Dedifferentiated amniotic fluid mesenchymal stem cell (primary cell): ENCODE data around the gene ALKBH6.
"Not testable (repeated sequence)": the region's sequence is repeated elsewhere in the genome, so short reads cannot be mapped to it uniquely, and the experiment has no call there.

Source experiments
- DNase-seq: peaks from one replicate; pipeline ENCODE4 v3.0.0-alpha.2; 2016; ENCODE audit errors: extremely low spot score

The ALKBH6 gene

DNA sequence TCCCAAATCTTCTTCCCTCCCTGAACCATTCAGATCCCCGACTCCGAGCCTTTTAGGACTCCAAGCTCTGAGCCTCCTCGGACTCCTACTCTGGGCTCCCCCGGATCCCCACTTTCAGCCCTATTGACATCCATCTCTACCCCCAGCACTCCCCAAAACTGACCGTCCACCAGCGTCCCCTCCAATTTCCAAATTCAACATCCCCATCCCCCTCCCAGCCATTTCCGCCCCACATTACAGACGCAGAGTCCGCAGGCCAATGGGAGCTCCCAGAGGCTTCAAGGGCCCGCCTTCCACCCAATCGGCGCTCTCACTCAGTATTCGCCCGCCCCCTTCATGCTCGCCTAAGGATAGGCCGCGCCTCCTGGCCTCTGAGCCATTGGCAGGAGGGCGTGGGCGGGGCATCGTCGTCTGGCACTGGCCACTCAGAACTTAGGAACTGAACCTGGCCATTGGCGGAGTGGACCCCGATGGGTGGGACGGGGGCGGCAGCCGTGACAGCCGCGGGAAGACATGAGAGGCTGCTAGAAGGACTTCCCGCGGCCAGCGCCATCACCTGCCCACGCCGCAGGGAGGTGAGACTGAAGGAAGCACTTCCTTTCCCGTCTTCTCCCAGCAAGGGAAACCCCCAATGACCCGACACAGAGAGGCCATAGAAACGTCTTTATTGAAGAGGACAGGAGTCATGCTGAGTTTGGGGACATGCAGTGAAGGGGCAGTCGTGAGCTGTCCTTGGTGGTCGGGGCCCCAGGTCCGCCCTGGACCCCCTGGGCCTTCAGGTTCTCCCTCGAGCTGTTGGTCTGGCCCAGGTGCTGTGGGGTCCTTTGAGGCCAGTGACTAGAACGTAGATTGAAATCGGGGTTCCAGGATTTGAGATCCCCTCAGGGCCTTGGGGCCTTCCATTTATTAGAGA lies at the start of gene ALKBH6:
TSS of gene ALKBH6 (minus strand) at position 202 of the 913 bp plus-strand sequence. CDS start 816 bp downstream, outside the sequence.
- DNase-seq: peak; percentile 98

DNA sequence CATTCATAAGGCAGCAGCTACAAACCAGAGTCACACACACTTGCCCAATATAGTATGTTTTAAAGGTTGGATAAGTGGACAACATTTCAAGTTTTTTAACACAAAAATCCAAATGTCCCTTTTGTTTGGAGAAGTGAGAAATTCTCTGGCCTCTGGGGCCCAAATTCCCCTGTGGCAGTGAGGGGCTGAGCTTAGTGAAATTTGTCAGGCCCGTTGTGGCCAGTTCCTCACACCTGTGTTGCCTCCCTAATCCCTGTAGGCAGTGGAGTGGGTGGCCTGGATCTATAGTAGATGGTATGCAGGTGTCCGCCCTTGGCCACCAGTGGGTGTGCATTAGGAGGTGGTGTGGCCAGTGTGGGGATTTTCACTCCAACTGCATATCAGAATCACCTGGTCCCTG lies 47.4 kb upstream of the ALKBH6 start:
- DNase-seq: no peak

DNA sequence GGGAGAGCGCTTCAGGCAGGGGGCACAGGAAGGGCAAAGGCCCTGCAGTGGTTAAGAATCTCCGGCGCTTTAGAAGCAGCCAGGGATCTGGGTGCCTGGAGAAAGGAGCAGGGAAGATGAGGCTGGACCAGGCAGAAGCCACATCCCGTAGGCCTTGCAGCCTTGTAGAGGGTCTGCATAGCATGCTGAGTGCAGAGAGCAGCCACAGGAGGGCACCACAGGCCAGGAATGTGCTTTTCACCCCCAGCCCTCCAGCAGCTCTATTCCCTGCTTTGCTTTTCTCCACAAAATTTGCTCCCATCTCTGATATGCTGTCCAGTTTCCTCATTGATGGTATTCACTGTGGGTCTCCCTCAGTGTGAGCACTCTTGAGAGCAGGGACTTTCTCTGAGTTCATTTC lies 46.4 kb upstream of the ALKBH6 start:
- DNase-seq: peak; percentile 26

DNA sequence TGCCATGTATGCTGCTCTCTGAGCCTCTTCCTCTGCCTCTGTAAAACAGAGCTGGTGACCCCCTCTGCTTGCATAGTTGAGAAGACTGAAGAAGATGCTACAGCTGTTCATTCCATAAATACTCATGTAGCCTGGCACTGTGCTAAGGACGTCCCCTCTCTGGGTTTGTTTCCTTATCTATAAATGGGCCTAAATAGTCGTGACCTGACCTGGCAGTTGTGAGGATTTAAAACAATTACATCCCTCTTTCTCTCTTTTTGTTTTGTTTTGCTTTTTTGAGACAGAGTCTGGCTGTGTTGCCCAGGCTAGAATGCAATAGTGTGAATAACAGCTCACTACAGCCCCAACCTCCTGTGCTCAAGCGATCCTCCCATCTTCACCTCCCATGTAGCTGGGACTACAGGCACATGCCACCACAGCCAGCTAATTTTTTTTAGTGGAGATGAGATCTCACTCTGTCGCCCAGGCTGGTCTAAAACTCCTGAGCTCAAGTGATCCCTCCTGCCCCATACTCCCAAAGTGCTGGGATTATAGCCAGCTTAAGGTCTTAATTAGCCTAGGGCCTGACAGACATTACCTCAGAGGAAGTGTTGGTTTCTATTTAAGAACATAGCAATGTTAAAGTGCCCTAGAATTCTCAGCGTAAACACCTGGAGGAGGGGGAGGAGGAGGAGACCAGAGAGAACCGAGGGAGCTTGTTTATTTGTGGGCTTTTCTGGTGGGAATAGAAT lies 45.3 kb upstream of the ALKBH6 start:
- no peak for DNase-seq

DNA sequence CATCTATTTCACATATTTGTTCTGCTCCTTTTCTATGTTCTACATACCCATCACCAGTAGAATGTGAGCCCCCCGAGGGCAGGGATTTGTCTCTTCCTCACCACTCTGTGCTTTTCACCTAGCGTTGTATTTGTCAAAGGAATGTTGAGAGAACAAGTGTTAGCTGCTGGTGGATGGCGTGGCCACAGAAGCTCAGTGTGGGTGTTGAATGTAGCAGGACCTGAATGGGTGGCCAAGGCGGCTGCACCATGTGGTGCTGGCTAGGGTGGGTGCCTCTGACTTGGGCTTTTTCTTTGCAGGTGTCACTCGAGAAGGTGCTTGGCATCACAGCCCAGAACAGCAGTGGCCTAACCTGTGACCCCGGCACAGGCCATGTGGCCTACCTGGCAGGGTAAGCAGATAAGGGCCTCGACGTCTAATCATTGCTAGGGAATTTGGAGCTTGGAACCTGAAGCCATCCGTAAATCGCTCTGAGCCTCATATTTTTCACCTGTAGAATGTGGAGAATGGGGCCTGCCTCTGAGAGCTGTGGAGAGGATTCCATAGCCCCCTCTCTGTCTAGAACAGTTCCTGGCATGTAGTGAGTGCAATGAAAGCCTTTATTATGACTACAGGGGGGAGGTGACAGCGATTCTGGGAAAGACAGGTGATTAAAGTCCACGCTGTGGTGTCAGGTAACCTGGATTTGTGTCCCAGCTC lies 44.6 kb upstream of the ALKBH6 start:
- DNase-seq: no peak

DNA sequence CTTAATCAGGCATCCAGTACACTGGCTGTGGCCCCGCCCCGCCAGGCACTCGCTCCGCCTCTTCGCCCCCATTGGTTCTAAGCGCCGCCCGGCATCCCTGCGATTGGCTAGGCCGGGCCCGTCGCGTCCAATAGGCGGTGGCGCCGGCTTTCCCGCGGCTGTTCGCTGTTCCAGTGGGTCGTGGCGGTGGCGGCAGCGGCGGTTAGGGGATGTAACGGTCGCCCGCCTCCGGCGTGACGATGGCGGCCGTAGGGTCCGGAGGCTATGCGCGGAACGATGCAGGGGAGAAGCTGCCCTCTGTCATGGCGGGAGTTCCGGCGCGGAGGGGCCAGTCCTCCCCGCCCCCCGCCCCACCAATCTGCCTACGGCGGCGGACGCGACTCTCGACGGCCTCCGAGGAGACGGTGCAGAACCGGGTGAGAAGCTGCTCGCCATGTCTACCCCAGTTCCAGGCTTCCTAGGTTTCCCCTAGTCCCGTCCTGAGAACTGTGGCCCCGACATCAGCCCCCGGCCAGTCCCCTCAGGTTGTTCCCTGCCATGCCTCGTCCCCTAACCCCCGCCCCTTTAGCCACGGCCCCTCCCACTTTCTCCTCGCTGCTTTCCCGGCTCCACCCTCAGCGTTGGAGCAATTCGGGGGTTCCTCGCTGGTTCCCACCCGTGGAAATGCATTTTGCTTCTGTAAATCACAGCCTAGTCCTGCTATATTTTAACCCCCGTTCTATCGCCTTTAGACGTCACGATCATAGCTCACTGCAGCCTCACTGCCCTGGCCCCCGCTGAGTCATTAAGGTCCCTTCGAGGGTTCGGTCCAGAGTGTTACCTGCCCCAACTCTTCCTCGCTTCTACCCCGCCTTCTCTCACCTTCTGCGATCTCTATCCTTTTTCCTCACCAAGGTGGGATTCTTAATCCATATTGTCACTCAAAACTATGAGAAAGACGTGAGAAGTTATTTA lies 41.0 kb upstream of the ALKBH6 start, which contains the start of gene WDR62:
TSS of gene WDR62 (plus strand) at position 165 of the 954 bp plus-strand sequence. CDS start at position 240, 75 bp downstream.
- DNase-seq: peak; percentile 86

DNA sequence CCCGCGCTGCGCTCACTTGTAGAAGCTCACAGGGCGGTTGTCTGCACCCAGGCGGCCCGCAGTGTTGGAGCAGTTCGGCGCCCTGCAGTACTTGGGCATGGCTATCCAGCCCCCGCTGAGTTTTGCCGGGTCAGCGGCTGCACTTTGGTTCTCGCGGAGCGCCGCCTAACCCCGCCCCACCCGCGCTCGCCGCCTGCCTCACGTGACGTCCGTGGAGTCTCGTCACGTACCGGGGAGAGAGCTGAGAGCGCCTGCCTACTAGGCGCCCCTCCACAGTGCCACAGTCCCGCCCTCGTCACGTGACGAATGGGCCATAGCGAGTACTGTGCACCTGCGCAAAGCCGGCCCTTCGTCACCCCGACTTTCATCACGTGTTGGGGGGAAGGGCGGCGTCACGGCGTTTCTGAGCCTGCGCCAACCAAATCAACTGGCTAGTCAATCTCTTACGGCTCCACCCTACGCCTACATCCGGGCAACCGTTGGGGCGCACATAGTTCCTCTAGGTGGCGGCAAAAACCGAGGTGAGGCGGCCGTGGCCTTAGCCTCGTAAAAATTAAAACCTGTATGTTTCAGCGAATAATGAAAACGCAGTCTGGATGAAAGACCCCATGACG lies 40.2 kb upstream of the ALKBH6 start, which contains the start of gene THAP8:
TSS of gene THAP8 (minus strand) at position 167 of the 614 bp plus-strand sequence. CDS start at position 99, 68 bp downstream.
- DNase-seq: peak; percentile 98

DNA sequence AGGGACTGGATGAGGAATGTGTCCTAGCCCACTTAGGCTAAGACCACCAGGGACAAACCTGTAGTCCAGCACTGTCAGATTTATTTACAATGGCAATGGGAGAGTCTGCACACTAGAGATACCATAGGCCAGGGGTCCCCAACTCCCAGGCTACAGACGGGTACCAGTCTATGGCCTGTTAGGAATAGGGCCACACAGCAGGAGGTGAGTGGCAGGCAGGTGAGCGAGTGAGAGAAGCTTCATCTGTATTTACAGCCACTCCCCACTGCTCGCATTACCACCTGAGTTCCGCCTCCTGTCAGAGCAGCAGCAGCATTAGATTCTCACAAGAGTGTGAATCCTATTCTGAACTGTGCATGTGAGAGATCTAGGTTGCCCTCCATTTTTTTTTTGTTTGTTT lies 37.6 kb upstream of the ALKBH6 start:
- no peak for DNase-seq

DNA sequence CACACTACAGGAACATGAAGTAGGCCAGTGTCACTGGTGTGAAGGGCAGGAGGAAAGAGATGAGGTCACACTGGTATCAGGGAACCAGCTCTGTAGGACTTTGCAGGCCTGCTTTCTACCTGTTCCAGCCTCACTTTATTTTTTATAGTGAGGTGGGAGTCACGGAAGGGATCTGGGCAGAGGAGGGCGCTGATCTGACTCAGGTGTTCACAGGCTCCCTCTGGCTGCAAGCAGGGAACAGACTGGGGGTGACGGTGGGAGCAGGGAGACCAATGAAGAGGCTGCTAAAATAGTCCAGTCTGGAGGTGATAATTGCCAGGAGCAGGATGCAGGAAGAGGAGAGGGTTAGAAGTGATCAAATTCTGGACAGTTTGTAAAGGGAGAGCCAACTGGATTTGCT lies 37.2 kb upstream of the ALKBH6 start:
- DNase-seq: no peak

DNA sequence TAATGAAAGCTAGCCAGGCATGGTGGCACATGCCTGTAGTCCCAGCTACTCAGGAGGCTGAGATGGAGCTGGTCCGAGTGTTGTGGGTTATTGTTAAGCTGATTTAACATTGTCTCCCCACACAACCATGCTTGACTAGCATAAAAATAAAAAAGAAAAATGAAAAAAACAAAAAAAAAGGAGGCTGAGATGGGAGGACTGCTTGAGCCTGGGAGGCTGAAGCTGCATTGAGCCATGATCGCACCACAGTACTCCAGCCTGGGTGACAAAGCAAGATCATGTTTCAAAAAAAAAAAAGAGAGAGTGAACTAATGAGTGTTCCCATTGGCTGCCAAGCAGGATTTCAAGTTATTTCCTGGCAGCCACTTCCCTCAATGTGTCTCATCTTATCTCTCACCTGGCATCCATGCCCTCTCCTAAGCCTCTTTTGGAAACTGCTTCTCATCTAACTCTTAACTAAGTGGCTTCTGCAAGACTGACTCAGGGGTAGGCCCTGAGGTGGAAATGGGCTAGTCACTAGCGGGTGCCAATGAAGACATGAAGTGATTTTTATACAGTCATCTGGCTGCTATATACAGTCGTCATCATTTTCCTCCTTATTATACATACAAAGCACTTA lies 35.2 kb upstream of the ALKBH6 start:
- no peak for DNase-seq

DNA sequence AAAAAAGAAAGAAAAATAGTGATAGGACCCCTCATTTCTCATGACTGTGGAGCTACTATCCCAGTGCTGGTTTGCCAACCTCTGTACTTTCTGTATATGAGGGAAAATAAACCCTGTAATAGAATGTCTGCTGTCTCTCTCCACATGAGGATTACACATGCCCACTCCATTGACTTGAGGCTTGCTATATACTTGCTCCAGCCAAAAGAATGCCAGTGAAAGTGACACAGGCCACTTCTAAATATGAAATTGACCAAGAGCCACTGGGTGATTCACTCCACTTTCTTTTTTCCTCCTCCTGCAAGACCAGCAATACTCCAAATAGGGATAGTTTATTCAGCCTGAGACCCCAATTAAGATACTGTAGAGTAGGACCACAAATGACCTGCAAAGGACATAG lies 33.8 kb upstream of the ALKBH6 start:
- DNase-seq: no peak

DNA sequence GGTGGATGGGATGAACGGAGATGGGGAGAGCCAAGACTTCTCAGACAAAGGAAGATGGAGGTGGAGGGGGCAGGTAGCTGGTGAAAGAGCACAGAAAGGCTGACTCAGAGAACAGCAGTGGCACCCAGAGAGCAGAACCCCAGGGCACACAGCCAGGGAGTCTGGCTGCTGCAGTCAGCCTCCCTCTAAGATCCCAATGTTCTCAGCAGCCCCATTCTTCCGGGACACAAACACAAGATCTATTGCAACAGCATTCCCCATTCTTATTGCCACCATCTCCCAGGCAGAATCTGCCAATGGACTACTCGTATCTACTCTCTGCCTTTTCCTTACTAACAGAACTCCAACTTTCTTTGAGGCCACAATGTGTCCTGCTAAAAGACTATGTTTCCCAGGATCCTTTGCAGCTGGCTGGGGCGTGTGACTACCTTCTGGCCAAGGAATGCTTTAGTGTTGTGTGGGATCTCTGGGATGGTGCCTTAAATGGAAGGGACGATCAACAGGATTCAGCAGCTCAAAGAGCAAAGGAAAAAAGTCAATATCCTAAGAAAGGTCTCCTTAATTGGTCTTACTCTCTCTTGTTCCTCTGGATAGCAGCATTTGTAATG lies 32.5 kb upstream of the ALKBH6 start:
- no peak for DNase-seq

DNA sequence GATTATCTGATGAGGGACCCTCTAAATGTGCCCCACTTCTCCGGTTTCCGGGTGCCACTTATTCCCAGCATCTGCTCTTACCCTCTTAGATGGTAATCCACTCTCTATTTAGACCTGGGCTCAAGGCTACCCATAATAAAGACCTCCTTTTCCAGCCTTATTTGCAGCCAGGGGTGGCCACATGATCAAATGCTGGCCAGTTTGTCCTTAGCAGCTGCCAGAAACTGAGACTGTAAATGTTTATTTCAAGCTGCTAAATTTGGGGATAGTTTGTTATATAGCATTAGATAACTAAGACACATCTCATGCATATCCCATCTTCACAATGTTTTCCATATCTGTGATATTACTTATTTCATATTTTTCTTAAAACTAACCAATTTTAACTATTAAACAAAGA lies 29.9 kb upstream of the ALKBH6 start:
- no peak for DNase-seq

DNA sequence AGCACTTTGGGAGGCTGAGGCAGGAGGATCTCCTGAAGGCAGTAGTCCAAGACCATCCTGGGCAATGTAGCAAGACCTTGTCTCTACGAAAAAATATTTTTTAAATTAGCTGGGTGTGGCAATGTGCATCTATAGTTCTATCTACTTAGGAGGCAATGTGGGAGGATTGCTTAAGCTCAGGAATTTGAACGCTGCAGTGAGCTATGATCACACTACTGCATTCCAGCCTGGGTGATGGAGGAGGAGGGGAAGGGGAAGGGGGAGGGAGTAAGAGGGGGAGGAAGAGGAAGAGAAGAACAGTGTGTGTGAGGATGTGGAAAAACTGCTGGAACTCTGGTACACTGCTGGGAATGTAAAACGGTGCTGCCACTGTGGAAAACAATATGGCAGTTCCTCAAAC lies 27.8 kb upstream of the ALKBH6 start:
- DNase-seq: peak; percentile 80

DNA sequence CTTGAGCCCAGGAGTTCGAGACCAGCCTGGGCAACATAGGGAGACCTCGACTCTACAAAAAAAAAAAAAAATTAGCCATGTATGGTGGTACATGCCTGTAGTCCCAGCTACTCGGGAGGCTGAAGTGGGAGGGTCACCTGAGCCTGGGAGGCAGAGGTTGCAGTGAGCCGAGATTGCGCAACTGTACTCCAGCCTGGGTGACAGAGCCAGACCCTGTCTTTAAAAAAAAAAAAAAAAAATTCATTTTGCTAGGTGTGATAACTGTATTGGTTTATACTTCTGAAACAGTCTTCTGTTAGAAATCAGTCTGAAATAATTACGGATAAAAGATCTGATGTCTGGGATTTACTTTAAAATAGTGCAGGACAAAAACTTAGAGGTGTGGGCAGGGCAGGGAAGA lies 27.1 kb upstream of the ALKBH6 start:
- not testable (repeated sequence) for DNase-seq

DNA sequence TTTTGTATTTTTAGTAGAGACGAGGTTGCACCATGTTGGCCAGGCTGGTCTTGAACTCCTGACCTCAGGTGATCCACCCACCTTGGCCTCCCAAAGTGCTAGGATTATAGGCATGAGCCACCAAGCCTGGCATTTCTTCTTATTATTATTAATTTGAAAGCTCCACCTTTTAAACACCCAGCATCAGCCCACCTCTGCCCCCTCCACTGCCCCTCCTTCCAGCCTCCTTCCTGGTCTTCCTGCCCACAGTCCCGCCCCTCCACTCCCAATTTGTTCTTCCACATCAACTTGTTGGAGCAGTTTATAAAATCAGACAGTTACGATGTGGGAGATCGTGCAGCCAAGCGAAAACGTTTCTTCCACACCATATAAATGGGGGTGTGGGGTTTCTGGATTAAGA lies 26.5 kb upstream of the ALKBH6 start:
- DNase-seq: no peak

DNA sequence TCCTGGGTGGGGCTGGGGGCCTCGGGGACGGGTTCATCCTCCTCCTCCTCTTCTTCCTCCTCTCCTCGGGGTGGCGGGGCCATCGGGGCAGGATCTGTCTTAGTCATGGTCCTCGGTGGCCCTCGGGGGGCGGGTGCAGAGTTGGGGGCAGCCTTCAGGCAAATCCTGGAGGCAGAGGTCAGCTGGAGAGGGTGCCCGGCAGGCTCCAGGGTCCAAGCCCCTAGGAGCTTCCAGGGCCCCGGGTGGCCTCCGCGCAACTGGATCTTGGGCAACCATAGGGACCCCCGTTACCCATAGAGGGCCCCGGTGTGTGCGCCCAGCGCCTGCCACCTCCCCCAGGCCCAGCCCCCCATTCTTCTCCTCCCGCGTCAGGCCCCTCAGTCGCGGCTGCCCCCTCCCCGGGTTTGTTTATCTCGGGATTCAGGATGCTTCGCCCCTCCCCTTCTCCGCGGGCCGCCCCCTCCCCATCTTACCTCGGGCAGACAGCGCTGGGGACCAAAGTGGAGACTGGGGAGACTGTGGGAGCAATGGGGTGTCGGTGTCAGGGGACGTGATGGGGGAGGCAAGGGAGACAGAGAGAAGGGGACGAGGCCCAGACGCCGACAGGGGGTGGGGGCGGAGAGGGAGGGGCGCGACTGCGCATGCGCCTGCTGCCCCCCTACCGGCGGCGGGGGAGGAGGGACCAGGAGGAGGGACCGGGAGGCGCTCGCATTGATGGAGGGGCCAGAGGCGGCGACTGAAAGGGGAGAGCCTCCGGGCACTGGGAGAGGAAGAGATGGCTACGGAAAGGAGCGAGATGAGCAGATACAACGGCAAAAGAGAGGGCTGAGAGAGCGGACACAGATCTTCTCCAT lies 18.5 kb upstream of the ALKBH6 start, which contains the start of gene CLIP3:
TSS of gene CLIP3 (minus strand) at position 623 of the 854 bp plus-strand sequence. CDS start at position 107, 516 bp downstream.
- peak; percentile 53 for DNase-seq

DNA sequence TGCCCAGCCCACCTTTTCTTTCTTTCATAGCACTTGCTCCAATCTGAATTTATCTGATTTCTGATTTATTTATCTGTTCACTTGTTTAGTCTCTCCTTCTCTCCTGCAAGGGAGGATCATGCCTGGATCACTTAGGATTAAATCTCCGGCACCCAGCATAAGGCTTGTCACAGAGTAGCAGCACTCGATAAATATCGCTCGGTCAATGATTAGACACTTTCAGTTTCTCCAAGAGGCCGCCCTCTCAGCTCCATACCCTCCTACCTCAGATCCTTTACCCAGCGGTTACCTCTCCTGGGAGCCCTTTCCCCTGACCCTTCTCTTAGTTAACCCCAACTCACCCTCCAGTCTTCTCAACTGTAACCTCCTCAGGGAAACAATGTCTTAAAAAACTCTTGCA lies 17.3 kb upstream of the ALKBH6 start:
- no peak for DNase-seq
